Measurements from ENCODE around the gene COL4A4.

COL4A4 gene

GRCh38 chr2:227150222-227150936, 13.6 kb downstream of the COL4A4 start:
- TF ChIP-seq ZFX (IDR thresholded peaks at IDR 0.05; ENCODE audit: borderline replicate concordance), result no peak
- TF ChIP-seq, protein P1, sequence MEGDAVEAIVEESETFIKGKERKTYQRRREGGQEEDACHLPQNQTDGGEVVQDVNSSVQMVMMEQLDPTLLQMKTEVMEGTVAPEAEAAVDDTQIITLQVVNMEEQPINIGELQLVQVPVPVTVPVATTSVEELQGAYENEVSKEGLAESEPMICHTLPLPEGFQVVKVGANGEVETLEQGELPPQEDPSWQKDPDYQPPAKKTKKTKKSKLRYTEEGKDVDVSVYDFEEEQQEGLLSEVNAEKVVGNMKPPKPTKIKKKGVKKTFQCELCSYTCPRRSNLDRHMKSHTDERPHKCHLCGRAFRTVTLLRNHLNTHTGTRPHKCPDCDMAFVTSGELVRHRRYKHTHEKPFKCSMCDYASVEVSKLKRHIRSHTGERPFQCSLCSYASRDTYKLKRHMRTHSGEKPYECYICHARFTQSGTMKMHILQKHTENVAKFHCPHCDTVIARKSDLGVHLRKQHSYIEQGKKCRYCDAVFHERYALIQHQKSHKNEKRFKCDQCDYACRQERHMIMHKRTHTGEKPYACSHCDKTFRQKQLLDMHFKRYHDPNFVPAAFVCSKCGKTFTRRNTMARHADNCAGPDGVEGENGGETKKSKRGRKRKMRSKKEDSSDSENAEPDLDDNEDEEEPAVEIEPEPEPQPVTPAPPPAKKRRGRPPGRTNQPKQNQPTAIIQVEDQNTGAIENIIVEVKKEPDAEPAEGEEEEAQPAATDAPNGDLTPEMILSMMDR (IDR thresholded peaks at IDR 0.05), result no peak
- H3K27ac ChIP-seq, result no peak overlapping the region

- TF ChIP-seq, protein P1 (IDR thresholded peaks at IDR 0.05), result no peak
- no peak for TF ChIP-seq ZFX (IDR thresholded peaks at IDR 0.05; ENCODE audit: borderline replicate concordance)
- no peak overlapping the region for H3K27ac ChIP-seq
Measured at GRCh38 chr2:227148106-227148505, 15.9 kb downstream of the COL4A4 start.

DNA sequence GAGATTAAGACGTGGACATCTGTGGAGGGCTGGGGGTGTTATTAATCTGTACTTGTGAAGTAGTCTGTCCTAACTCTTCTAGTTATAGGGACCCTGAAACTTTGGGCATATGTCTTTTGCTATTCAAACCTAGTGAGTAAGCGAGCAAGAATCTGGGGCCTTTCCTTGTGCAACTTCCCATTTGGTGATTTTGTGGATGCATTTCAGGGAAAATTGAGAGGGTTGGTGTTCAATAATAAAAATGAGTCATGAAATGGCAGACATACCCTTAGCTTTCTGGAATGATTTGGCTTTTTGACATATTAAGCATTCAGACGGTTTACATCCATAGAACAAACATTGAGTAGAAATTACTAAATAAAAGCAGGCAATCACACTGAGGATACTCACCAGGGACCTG, 17.0 kb downstream of the COL4A4 start:
- TF ChIP-seq ZFX (IDR thresholded peaks at IDR 0.05; ENCODE audit: borderline replicate concordance), result no peak
- TF ChIP-seq, protein P1 (IDR thresholded peaks at IDR 0.05), result no peak
- no peak overlapping the region for H3K27ac ChIP-seq

- no peak overlapping the region for H3K27ac ChIP-seq
- TF ChIP-seq, protein P1 (IDR thresholded peaks at IDR 0.05), result no peak
- TF ChIP-seq ZFX (IDR thresholded peaks at IDR 0.05; ENCODE audit: borderline replicate concordance), result no peak
Measured at GRCh38 chr2:227146456-227146855, 17.5 kb downstream of the COL4A4 start.

DNA sequence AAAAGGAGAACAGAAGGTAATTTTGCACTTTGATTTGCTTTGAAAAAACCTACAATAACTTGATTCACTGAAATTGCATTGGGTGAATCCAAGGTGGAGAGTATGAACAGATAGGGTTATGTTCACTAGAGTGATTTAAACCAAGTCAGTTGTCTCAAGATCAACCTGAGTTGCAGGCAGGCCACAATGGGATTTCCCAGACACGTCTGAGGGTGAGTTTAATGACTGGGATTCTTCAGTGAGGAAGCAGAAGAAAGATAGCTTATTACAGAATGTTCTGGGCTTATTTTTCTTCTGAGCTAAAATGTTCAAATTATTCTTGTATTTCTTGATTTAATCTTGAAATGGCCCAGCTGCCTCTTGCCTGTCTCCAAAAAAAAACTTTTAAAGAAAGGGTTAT, 20.1 kb downstream of the COL4A4 start:
- no peak overlapping the region for H3K27ac ChIP-seq
- TF ChIP-seq ZFX (IDR thresholded peaks at IDR 0.05; ENCODE audit: borderline replicate concordance), result no peak

GRCh38 chr2:227141301-227141700, 22.7 kb downstream of the COL4A4 start:
- no peak overlapping the region for H3K27ac ChIP-seq
- TF ChIP-seq ZFX (IDR thresholded peaks at IDR 0.05; ENCODE audit: borderline replicate concordance), result no peak
- TF ChIP-seq, protein P1 (IDR thresholded peaks at IDR 0.05), result no peak

- TF ChIP-seq, protein P1 (IDR thresholded peaks at IDR 0.05), result no peak
- no peak for TF ChIP-seq ZFX (IDR thresholded peaks at IDR 0.05; ENCODE audit: borderline replicate concordance)
- no peak overlapping the region for H3K27ac ChIP-seq
Measured at GRCh38 chr2:227134591-227134990, 29.4 kb downstream of the COL4A4 start.

GRCh38 chr2:227132986-227133385, 31.0 kb downstream of the COL4A4 start:
- TF ChIP-seq, protein P1 (IDR thresholded peaks at IDR 0.05), result no peak
- no peak for TF ChIP-seq ZFX (IDR thresholded peaks at IDR 0.05; ENCODE audit: borderline replicate concordance)
- no peak overlapping the region for H3K27ac ChIP-seq
